HepG2 (cell line): Measurements from ENCODE around the gene UTP25. TPM values are rescaled to one million over a fixed set of nuclear protein-coding genes. Genes with fewer than 3 reads are reported as not detected.

Experiments
- ATAC-seq: fragments of 200-7000 bp; cut with Tn5 transposase; 3 replicates; pipeline ENCODE4 v1.9.1; 2020; ENCODE audit warnings: mild to moderate bottlenecking, moderate library complexity
- BruUV-seq: library from RNA; stranded (reverse); fragments of 400-500 nt; replicated peaks from 2 replicates; lab custom pipeline; 2021; lab: Mats Ljungman, UMichigan
- CTCF ChIA-PET: fragments of 300-600 bp; formaldehyde crosslinking; extraction: SDS; loops from one replicate; lab custom pipeline; 2021; ENCODE audit warnings: low total read pairs, inconsistent platforms, low intra/inter-chr PET ratio; lab: Yijun Ruan, JAX
- POLR2A ChIA-PET: fragments of 350-600 bp; sonication (Branson Sonifier 250); formaldehyde crosslinking; loops from one replicate; lab custom pipeline; 2020; ENCODE audit warnings: antibody characterized with exemption, inconsistent platforms; lab: Yijun Ruan, JAX
- DNase-seq: peaks from one replicate; pipeline ENCODE4 v3.0.0-alpha.2; 2015; ENCODE audit warnings: low spot score
- FAIRE-seq: peaks from 3 replicates; lab custom pipeline; 2011; peaks lifted over from hg19 to GRCh38; lab: Jason Lieb, UNC
- H2AFZ ChIP-seq: one replicate; pipeline ENCODE4 v1.6.1; 2011; ENCODE audit warnings: low read length, inconsistent platforms
- H3K27ac ChIP-seq: fragments of 300-600 bp; 3 replicates; pipeline ENCODE4 v1.8.0; 2011; ENCODE audit warnings: mixed run types, mild to moderate bottlenecking, mixed read lengths, low read length, inconsistent platforms; ENCODE audit not compliant: insufficient read depth; ENCODE audit errors: extremely low read length
- H3K27me3 ChIP-seq, 2 experiments: fragments of 200-600 bp in 1 of 2; 2 replicates in 1 of 2; 3 replicates in 1 of 2; pipeline versions ENCODE4 v1.6.0 to v1.8.0; 2011; ENCODE audit warnings: low read length in 2 of 2, mild to moderate bottlenecking in 2 of 2, moderate library complexity in 2 of 2, inconsistent platforms in 1 of 2; ENCODE audit not compliant: insufficient read depth in 2 of 2, control insufficient read depth in 1 of 2
- H3K36me3 ChIP-seq, 2 experiments: fragments of 200-600 bp in 1 of 2; replicated peaks in 1 of 2; 2 replicates in 1 of 2; 3 replicates in 1 of 2; pipeline versions ENCODE4 v1.5.1 to v1.8.0; 2011; ENCODE audit warnings: low read length in 2 of 2, inconsistent platforms in 1 of 2; ENCODE audit not compliant: insufficient read depth in 2 of 2, control insufficient read depth in 1 of 2
- H3K4me1 ChIP-seq: 2 replicates; pipeline ENCODE4 v1.5.1; 2012; ENCODE audit warnings: low read length, inconsistent platforms; ENCODE audit not compliant: insufficient read depth
- H3K4me2 ChIP-seq: 2 replicates; pipeline ENCODE4 v1.6.0; 2011; ENCODE audit warnings: low read depth, low read length, inconsistent platforms
- H3K4me3 ChIP-seq, 3 experiments: fragments of 200-600 bp in 1 of 3; sonication (generic), shearing (Covaris generic) in 1 of 3; replicated peaks in 1 of 3; 2 replicates each; pipeline ENCODE4 v1.5.1; 2011 to 2016; ENCODE audit warnings: low read length in 3 of 3, inconsistent platforms in 2 of 3, low read depth in 2 of 3, mild to moderate bottlenecking in 2 of 3, control low read depth in 1 of 3, mixed read lengths in 1 of 3; ENCODE audit not compliant: insufficient read depth in 1 of 3
- H3K79me2 ChIP-seq: one replicate; pipeline ENCODE4 v1.6.1; 2011; ENCODE audit warnings: low read length, inconsistent platforms; ENCODE audit not compliant: insufficient read depth
- H3K9ac ChIP-seq: 2 replicates; pipeline ENCODE4 v1.6.0; 2011; ENCODE audit warnings: mild to moderate bottlenecking, low read depth, low read length, inconsistent platforms; ENCODE audit not compliant: insufficient read depth
- H3K9me3 ChIP-seq: 2 replicates; pipeline ENCODE4 v1.5.1; 2012; ENCODE audit warnings: mild to moderate bottlenecking, low read length
- H4K20me1 ChIP-seq: 2 replicates; pipeline ENCODE4 v1.6.0; 2011; ENCODE audit warnings: inconsistent platforms, mild to moderate bottlenecking, low read length, moderate library complexity; ENCODE audit not compliant: insufficient read depth
- BRF2 ChIP-seq: sonication (generic); formaldehyde crosslinking; IDR thresholded peaks from 2 replicates; pipeline ENCODE4 v1.8.1; 2022; ENCODE audit warnings: mild to moderate bottlenecking, missing genetic modification reagents
- MIXL1 ChIP-seq: IDR thresholded peaks from 2 replicates; pipeline ENCODE4 v1.6.1; 2016
- SAFB2 ChIP-seq: sonication (generic); formaldehyde crosslinking; IDR thresholded peaks from 2 replicates; pipeline ENCODE4 v1.5.1; 2020; ENCODE audit warnings: missing genetic modification reagents, low read depth, mild to moderate bottlenecking, borderline replicate concordance
- TAF15 ChIP-seq: fragments of 200-400 bp; formaldehyde crosslinking; IDR thresholded peaks from one replicate; pipeline ENCODE4 v1.6.1; 2018; ENCODE audit warnings: mild to moderate bottlenecking, low read depth, low read length; ENCODE audit not compliant: poor library complexity, severe bottlenecking
- ZNF142 ChIP-seq: sonication (generic); formaldehyde crosslinking; IDR thresholded peaks from 2 replicates; pipeline ENCODE4 v1.4.0; 2020; ENCODE audit warnings: missing genetic modification reagents
- WGBS: methylation state at CpG from one replicate; pipeline ENCODE4 v1.1.6; 2017; ENCODE audit warnings: low lambda C conversion rate; 5-methylcytosine and 5-hydroxymethylcytosine counted together
- in situ Hi-C: cut with HindIII; loops from 2 replicates; pipeline ENCODE4 v1.10.0; 2017; ENCODE audit warnings: low pct_unique_long_range_greater_than_20kb; ENCODE audit not compliant: extremely low pct_ligation_motif_present
- intact Hi-C: fragments of 100-400 bp; cut with micrococcal nuclease; formaldehyde crosslinking; loops from one replicate; pipeline ENCODE4 v1.10.0; 2022; ENCODE audit not compliant: unreplicated experiment
- polyA plus RNA-seq, 8 experiments: library from polyadenylated mRNA; depleted of rRNA in 3 of 8; stranded (reverse) in 7 of 8; unstranded in 1 of 8; fragments of >200 nt; fragmentation: Illumina TruSeq in 4 of 8; extraction: Trizol in 4 of 8; gene quantifications; 2 replicates each; pipeline versions ENCODE4 v1.2.1 to v1.2.3, GENCODE V29; 2011 to 2016; ENCODE audit warnings: low read depth in 4 of 8, missing spikeins in 1 of 8, mixed read lengths in 1 of 8; ENCODE audit not compliant: insufficient read depth in 1 of 8
- total RNA-seq, 5 experiments: library from RNA; depleted of rRNA; stranded (reverse); fragments of >200 nt; fragmentation: Illumina TruSeq; extraction: Trizol; gene quantifications; 2 replicates each; pipeline ENCODE4 v1.2.3, GENCODE V29; 2016; ENCODE audit warnings: low read depth in 1 of 5
- TF ChIP-seq, protein P1 (sequence below): sonication (generic); formaldehyde crosslinking; IDR thresholded peaks from 2 replicates; pipeline ENCODE4 v1.5.1; 2020; ENCODE audit warnings: mild to moderate bottlenecking, missing genetic modification reagents, borderline replicate concordance

UTP25 gene
- total and polyA plus RNA-seq, 2 of the 13 experiments (the other 11 are each of a cell fraction or from before 2014, with no cell fraction given), result 4.8 to 5.7 TPM

DNA sequence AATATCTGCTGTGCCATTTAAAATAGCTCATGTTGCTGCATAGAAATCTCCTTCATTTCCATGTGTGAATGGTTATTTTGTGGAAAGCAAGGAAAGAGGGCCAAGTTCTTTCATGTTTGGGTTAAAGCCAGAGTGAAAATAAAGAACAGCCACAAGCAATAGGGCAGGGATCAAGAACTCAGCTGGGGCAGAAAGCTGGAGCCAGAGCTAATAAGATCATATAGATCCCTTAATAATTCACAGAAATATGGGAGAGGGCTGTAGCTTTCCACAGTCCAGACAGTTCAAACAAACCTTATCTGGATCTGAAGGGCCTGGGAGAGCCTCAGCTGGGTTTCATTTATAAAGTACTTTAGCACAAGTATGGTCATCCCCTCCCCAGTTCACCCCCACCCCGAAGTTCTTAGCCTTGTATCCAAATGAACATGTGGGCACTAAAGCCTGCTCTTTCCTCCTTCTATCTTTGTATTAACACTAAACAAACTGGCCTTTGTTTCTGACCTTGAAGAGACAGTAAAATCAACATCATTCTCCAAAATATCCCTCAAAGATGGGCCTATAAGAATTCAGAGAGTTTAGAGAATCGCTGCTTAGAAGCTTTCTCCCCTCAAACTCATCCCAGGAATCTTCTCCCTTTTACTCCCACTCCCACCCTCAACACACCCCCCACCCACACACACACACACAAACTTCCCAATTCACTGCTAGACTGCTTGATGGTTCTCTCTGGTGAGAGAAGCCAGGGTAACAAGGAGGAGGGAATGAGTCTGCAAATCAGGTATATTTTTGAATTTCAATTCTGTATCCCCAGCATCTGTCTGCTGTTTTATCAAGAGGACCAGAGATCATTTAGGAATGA is 41.7 kb downstream of the UTP25 start (continued):
- TF ChIP-seq MIXL1, result no peak
- TF ChIP-seq TAF15, result no peak

DNA sequence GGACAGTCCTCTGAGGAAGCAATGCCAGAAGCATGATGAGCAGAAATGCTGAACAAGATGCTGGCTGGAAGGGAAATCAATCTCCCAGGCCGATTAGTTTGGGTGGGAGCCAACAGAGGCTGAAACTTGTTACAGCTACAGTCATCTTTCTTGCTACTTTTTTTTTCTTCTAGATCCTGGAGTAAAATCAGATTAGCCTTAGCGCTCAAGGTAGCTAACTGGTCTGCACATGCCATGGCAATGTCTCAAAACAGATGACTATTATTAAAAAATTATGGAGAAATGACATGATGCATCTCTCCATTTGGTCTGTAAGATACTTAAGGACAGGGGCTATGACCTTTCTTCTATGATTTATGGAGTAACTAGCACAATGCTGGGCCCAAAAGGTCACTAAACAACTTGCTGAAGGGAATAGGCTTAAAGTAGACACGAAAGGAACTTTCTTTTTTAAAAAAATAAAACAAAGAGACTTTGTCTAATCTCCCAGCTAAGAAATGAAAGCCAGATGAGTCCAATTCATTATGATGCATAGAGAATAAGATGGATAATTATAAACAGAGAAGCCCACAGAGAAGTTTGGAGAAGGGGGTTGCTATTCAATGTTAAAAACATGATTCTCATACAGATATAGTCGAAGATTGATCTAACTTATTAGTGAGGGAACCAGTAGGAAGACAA is 42.5 kb downstream of the UTP25 start:
- ChIA-PET CTCF (no interaction called here), POLR2A (no interaction called here)
- 10% methylated on average over 4 of the region's 4 CpGs for WGBS
- Histone ChIP-seq H4K20me1 (no peaks in the 10 kb centered on the region), H3K27ac (no peak overlapping the region), H3K27me3 (no peaks in the 10 kb centered on the region), H3K4me2 (no peak overlapping the region), H3K4me3 (no peak overlapping the region), H3K79me2 (no peaks in the 10 kb centered on the region), H3K9ac (no peak overlapping the region), H3K4me1 (no peaks in the 10 kb centered on the region), H3K9me3 (no peaks in the 10 kb centered on the region), H2AFZ (no peak overlapping the region), H3K36me3 (no peaks in the 10 kb centered on the region)
- no peak for ATAC-seq
- BruUV-seq, result no TSS peak
- no peak for DNase-seq
- no peak for FAIRE-seq
- in situ Hi-C loops, result loop anchor here (25.0 kb wide), 1 partner anchor 442 kb away; no protein-coding TSS in a partner anchor
- intact Hi-C loops, result no loop called here
- TF ChIP-seq, protein P1, sequence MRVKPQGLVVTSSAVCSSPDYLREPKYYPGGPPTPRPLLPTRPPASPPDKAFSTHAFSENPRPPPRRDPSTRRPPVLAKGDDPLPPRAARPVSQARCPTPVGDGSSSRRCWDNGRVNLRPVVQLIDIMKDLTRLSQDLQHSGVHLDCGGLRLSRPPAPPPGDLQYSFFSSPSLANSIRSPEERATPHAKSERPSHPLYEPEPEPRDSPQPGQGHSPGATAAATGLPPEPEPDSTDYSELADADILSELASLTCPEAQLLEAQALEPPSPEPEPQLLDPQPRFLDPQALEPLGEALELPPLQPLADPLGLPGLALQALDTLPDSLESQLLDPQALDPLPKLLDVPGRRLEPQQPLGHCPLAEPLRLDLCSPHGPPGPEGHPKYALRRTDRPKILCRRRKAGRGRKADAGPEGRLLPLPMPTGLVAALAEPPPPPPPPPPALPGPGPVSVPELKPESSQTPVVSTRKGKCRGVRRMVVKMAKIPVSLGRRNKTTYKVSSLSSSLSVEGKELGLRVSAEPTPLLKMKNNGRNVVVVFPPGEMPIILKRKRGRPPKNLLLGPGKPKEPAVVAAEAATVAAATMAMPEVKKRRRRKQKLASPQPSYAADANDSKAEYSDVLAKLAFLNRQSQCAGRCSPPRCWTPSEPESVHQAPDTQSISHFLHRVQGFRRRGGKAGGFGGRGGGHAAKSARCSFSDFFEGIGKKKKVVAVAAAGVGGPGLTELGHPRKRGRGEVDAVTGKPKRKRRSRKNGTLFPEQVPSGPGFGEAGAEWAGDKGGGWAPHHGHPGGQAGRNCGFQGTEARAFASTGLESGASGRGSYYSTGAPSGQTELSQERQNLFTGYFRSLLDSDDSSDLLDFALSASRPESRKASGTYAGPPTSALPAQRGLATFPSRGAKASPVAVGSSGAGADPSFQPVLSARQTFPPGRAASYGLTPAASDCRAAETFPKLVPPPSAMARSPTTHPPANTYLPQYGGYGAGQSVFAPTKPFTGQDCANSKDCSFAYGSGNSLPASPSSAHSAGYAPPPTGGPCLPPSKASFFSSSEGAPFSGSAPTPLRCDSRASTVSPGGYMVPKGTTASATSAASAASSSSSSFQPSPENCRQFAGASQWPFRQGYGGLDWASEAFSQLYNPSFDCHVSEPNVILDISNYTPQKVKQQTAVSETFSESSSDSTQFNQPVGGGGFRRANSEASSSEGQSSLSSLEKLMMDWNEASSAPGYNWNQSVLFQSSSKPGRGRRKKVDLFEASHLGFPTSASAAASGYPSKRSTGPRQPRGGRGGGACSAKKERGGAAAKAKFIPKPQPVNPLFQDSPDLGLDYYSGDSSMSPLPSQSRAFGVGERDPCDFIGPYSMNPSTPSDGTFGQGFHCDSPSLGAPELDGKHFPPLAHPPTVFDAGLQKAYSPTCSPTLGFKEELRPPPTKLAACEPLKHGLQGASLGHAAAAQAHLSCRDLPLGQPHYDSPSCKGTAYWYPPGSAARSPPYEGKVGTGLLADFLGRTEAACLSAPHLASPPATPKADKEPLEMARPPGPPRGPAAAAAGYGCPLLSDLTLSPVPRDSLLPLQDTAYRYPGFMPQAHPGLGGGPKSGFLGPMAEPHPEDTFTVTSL (CRISPR knock-in tag), result no peak
- no peak for TF ChIP-seq ZNF142 (CRISPR knock-in tag)
- no peak for TF ChIP-seq BRF2 (CRISPR knock-in tag)
- TF ChIP-seq SAFB2 (CRISPR knock-in tag), result no peak
